ENCODE data around the gene MYO1D. TPM values are rescaled to one million over a fixed set of nuclear protein-coding genes. Genes with fewer than 3 reads are reported as not detected.

The MYO1D gene
- total RNA-seq, 1 experiment from 2014 or later, result 1.3 TPM

- no peaks in the 10 kb centered on the region for H3K9me3 ChIP-seq (ENCODE audit: control insufficient read depth, insufficient read depth, low read depth, low read length)
- no peaks in the 10 kb centered on the region for H3K4me1 ChIP-seq (ENCODE audit: control insufficient read depth, insufficient read depth, low read length)
- CTCF ChIA-PET, result no interaction called here
- POLR2A ChIA-PET, result interaction anchor here (0.5 kb wide), 1 partner anchor 42 kb away, joined by 6 read pairs; no protein-coding TSS in a partner anchor
- no TSS peak for BruUV-seq (replicated peaks)
- no peaks in the 10 kb centered on the region for H3K36me3 ChIP-seq (ENCODE audit: control insufficient read depth, insufficient read depth, low read length)
- intact Hi-C loops (cut with micrococcal nuclease; ENCODE audit: unreplicated experiment) (loop anchor here (10.0 kb wide), 1 partner anchor 110 kb away; no protein-coding TSS in a partner anchor), in situ Hi-C loops (cut with HindIII; ENCODE audit: low pct_unique_long_range_greater_than_20kb, low sequenced_read_pairs) (no loop called here)
- no peak overlapping the region for H3K27ac ChIP-seq (ENCODE audit: low read length)
- H3K27me3 ChIP-seq (ENCODE audit: control insufficient read depth, insufficient read depth, low read length), result no peaks in the 10 kb centered on the region
- DNase-seq (ENCODE audit: low read depth, low spot score) (no peak), ATAC-seq (no peak)
- TF ChIP-seq POLR2AphosphoS5 (IDR thresholded peaks at IDR 0.05; ENCODE audit: low read depth, low read length) (no peak), REST (IDR thresholded peaks at IDR 0.05; ENCODE audit: insufficient read depth in 1 of 2, low read depth in 2 of 2, low read length in 1 of 2) (no peak), SIN3A (IDR thresholded peaks at IDR 0.05; ENCODE audit: borderline replicate concordance, insufficient read depth, low read depth, low read length) (no peak), CTCF (IDR thresholded peaks at IDR 0.05) (no peak), TCF7L2 (IDR thresholded peaks at IDR 0.05; ENCODE audit: low read depth, low read length) (no peak)
- no peak overlapping the region for H3K4me3 ChIP-seq (ENCODE audit: low read depth in 2 of 2, low read length in 2 of 2)
Observed at GRCh38 chr17:32604966-32605365, 272.0 kb downstream of the MYO1D start.

GRCh38 chr17:32602396-32602795, 274.5 kb downstream of the MYO1D start:
- ATAC-seq (no peak), DNase-seq (ENCODE audit: low read depth, low spot score) (no peak)
- in situ Hi-C loops (cut with HindIII; ENCODE audit: low pct_unique_long_range_greater_than_20kb, low sequenced_read_pairs) (no loop called here), intact Hi-C loops (cut with micrococcal nuclease; ENCODE audit: unreplicated experiment) (loop anchor here (10.0 kb wide), 1 partner anchor 108 kb away; no protein-coding TSS in a partner anchor)
- no peak overlapping the region for H3K27ac ChIP-seq (ENCODE audit: low read length)
- H3K4me3 ChIP-seq (ENCODE audit: low read depth in 2 of 2, low read length in 2 of 2), result no peak overlapping the region
- POLR2A ChIA-PET, result no interaction called here
- no TSS peak for BruUV-seq (replicated peaks)
- no peaks in the 10 kb centered on the region for H3K36me3 ChIP-seq (ENCODE audit: control insufficient read depth, insufficient read depth, low read length)
- TF ChIP-seq CTCF (IDR thresholded peaks at IDR 0.05) (no peak), REST (IDR thresholded peaks at IDR 0.05; ENCODE audit: insufficient read depth in 1 of 2, low read depth in 2 of 2, low read length in 1 of 2) (no peak), TCF7L2 (IDR thresholded peaks at IDR 0.05; ENCODE audit: low read depth, low read length) (no peak), SIN3A (IDR thresholded peaks at IDR 0.05; ENCODE audit: borderline replicate concordance, insufficient read depth, low read depth, low read length) (no peak), POLR2AphosphoS5 (IDR thresholded peaks at IDR 0.05; ENCODE audit: low read depth, low read length) (no peak)
- no peaks in the 10 kb centered on the region for H3K4me1 ChIP-seq (ENCODE audit: control insufficient read depth, insufficient read depth, low read length)
- no peaks in the 10 kb centered on the region for H3K27me3 ChIP-seq (ENCODE audit: control insufficient read depth, insufficient read depth, low read length)
- CTCF ChIA-PET, result no interaction called here
- H3K9me3 ChIP-seq (ENCODE audit: control insufficient read depth, insufficient read depth, low read depth, low read length), result no peaks in the 10 kb centered on the region

Data from Panc1 (cell line).